Measurements from ENCODE around the gene HIPK4. TPM values are rescaled to one million over a fixed set of nuclear protein-coding genes. Genes with fewer than 3 reads are reported as not detected.

The HIPK4 gene
- total and polyA plus RNA-seq, 2 donors: under 0.01 to 0.07 TPM

GRCh38 chr19:40396886-40397567, 7.0 kb upstream of the HIPK4 start:
- H3K4me1 ChIP-seq (ENCODE audit: control insufficient read depth in 2 of 2, insufficient read depth in 2 of 2, low read length in 2 of 2): peaks cover 0 to 7% of the 10 kb centered on the region in 2 donors
- no peak for DNase-seq (ENCODE audit: low read depth in 6 of 9, low spot score in 9 of 9)
- H3K27ac ChIP-seq (ENCODE audit: low read depth in 1 of 2, low read length in 1 of 2): no peak overlapping the region
- peaks cover 3 to 15% of the 10 kb centered on the region in 2 donors for H3K27me3 ChIP-seq (ENCODE audit: control insufficient read depth in 2 of 2, insufficient read depth in 1 of 2, low read length in 1 of 2)
- no peaks in the 10 kb centered on the region for H3K9me3 ChIP-seq (ENCODE audit: control insufficient read depth in 2 of 2, insufficient read depth in 1 of 2, low read length in 1 of 2)
- no peak overlapping the region for H3K4me3 ChIP-seq (ENCODE audit: low read length in 2 of 2)
- 93% methylated on average over 20 of the region's 20 CpGs for WGBS
- no peaks in the 10 kb centered on the region for H3K36me3 ChIP-seq (ENCODE audit: control insufficient read depth in 2 of 2, insufficient read depth in 2 of 2, low read length in 1 of 2)

GRCh38 chr19:40395956-40396355, 6.0 kb upstream of the HIPK4 start:
- H3K4me3 ChIP-seq (ENCODE audit: low read length in 2 of 2): no peak overlapping the region
- no peak for DNase-seq (ENCODE audit: low read depth in 6 of 9, low spot score in 9 of 9)
- H3K27me3 ChIP-seq (ENCODE audit: control insufficient read depth in 2 of 2, insufficient read depth in 1 of 2, low read length in 1 of 2): peaks cover 3 to 15% of the 10 kb centered on the region in 2 donors
- no peak overlapping the region for H3K27ac ChIP-seq (ENCODE audit: low read depth in 1 of 2, low read length in 1 of 2)
- WGBS: 96% methylated on average over 14 of the region's 14 CpGs
- H3K36me3 ChIP-seq (ENCODE audit: control insufficient read depth in 2 of 2, insufficient read depth in 2 of 2, low read length in 1 of 2): no peaks in the 10 kb centered on the region
- H3K9me3 ChIP-seq (ENCODE audit: control insufficient read depth in 2 of 2, insufficient read depth in 1 of 2, low read length in 1 of 2): no peaks in the 10 kb centered on the region
- peaks cover 0 to 7% of the 10 kb centered on the region in 2 donors for H3K4me1 ChIP-seq (ENCODE audit: control insufficient read depth in 2 of 2, insufficient read depth in 2 of 2, low read length in 2 of 2)

- Histone ChIP-seq H3K36me3 (ENCODE audit: control insufficient read depth in 2 of 2, insufficient read depth in 2 of 2, low read length in 1 of 2) (no peaks in the 10 kb centered on the region), H3K4me3 (ENCODE audit: low read length in 2 of 2) (no peak overlapping the region), H3K9me3 (ENCODE audit: control insufficient read depth in 2 of 2, insufficient read depth in 1 of 2, low read length in 1 of 2) (no peaks in the 10 kb centered on the region), H3K4me1 (ENCODE audit: control insufficient read depth in 2 of 2, insufficient read depth in 2 of 2, low read length in 2 of 2) (peaks cover 0 to 7% of the 10 kb centered on the region in 2 donors), H3K27ac (ENCODE audit: low read depth in 1 of 2, low read length in 1 of 2) (no peak overlapping the region), H3K27me3 (ENCODE audit: control insufficient read depth in 2 of 2, insufficient read depth in 1 of 2, low read length in 1 of 2) (peaks cover 3 to 15% of the 10 kb centered on the region in 2 donors)
- WGBS: 84% methylated on average over 13 of the region's 13 CpGs
- DNase-seq (ENCODE audit: low read depth in 6 of 9, low spot score in 9 of 9): no peak
Measured at GRCh38 chr19:40394816-40395210, 4.8 kb upstream of the HIPK4 start.

- Histone ChIP-seq H3K4me3 (ENCODE audit: low read length in 2 of 2) (no peak overlapping the region), H3K27me3 (ENCODE audit: control insufficient read depth in 2 of 2, insufficient read depth in 1 of 2, low read length in 1 of 2) (peaks cover 3 to 14% of the 10 kb centered on the region in 2 donors), H3K9me3 (ENCODE audit: control insufficient read depth in 2 of 2, insufficient read depth in 1 of 2, low read length in 1 of 2) (no peaks in the 10 kb centered on the region), H3K27ac (ENCODE audit: low read depth in 1 of 2, low read length in 1 of 2) (no peak overlapping the region), H3K4me1 (ENCODE audit: control insufficient read depth in 2 of 2, insufficient read depth in 2 of 2, low read length in 2 of 2) (peaks cover 0 to 7% of the 10 kb centered on the region in 2 donors), H3K36me3 (ENCODE audit: control insufficient read depth in 2 of 2, insufficient read depth in 2 of 2, low read length in 1 of 2) (no peaks in the 10 kb centered on the region)
- 97% methylated on average over 41 of the region's 41 CpGs for WGBS
- no peak for DNase-seq (ENCODE audit: low read depth in 6 of 9, low spot score in 9 of 9)
Measured at GRCh38 chr19:40393894-40394815, 4.2 kb upstream of the HIPK4 start.

- no peaks in the 10 kb centered on the region for H3K36me3 ChIP-seq (ENCODE audit: control insufficient read depth in 2 of 2, insufficient read depth in 2 of 2, low read length in 1 of 2)
- peaks cover 0 to 4% of the 10 kb centered on the region in 2 donors for H3K27me3 ChIP-seq (ENCODE audit: control insufficient read depth in 2 of 2, insufficient read depth in 1 of 2, low read length in 1 of 2)
- WGBS: 89% methylated on average over 9 of the region's 9 CpGs
- no peak overlapping the region for H3K4me3 ChIP-seq (ENCODE audit: low read length in 2 of 2)
- H3K4me1 ChIP-seq (ENCODE audit: control insufficient read depth in 2 of 2, insufficient read depth in 2 of 2, low read length in 2 of 2): no peaks in the 10 kb centered on the region
- no peak for DNase-seq (ENCODE audit: low read depth in 6 of 9, low spot score in 9 of 9)
- H3K27ac ChIP-seq (ENCODE audit: low read depth in 1 of 2, low read length in 1 of 2): no peak overlapping the region
- H3K9me3 ChIP-seq (ENCODE audit: control insufficient read depth in 2 of 2, insufficient read depth in 1 of 2, low read length in 1 of 2): no peaks in the 10 kb centered on the region
Measured at GRCh38 chr19:40392894-40393517, 3.0 kb upstream of the HIPK4 start.

GRCh38 chr19:40392123-40392522, 2.1 kb upstream of the HIPK4 start:
- H3K9me3 ChIP-seq (ENCODE audit: control insufficient read depth in 2 of 2, insufficient read depth in 1 of 2, low read length in 1 of 2): no peaks in the 10 kb centered on the region
- WGBS: 92% methylated on average over 8 of the region's 8 CpGs
- no peaks in the 10 kb centered on the region for H3K36me3 ChIP-seq (ENCODE audit: control insufficient read depth in 2 of 2, insufficient read depth in 2 of 2, low read length in 1 of 2)
- no peak for DNase-seq (ENCODE audit: low read depth in 6 of 9, low spot score in 9 of 9)
- no peaks in the 10 kb centered on the region for H3K4me1 ChIP-seq (ENCODE audit: control insufficient read depth in 2 of 2, insufficient read depth in 2 of 2, low read length in 2 of 2)
- H3K4me3 ChIP-seq (ENCODE audit: low read length in 2 of 2): no peak overlapping the region
- H3K27ac ChIP-seq (ENCODE audit: low read depth in 1 of 2, low read length in 1 of 2): no peak overlapping the region
- peaks cover 0 to 2% of the 10 kb centered on the region in 2 donors for H3K27me3 ChIP-seq (ENCODE audit: control insufficient read depth in 2 of 2, insufficient read depth in 1 of 2, low read length in 1 of 2)

- Histone ChIP-seq H3K27me3 (ENCODE audit: control insufficient read depth in 2 of 2, insufficient read depth in 1 of 2, low read length in 1 of 2) (no peaks in the 10 kb centered on the region), H3K4me1 (ENCODE audit: control insufficient read depth in 2 of 2, insufficient read depth in 2 of 2, low read length in 2 of 2) (no peaks in the 10 kb centered on the region), H3K36me3 (ENCODE audit: control insufficient read depth in 2 of 2, insufficient read depth in 2 of 2, low read length in 1 of 2) (no peaks in the 10 kb centered on the region), H3K27ac (ENCODE audit: low read depth in 1 of 2, low read length in 1 of 2) (no peak overlapping the region), H3K4me3 (ENCODE audit: low read length in 2 of 2) (no peak overlapping the region), H3K9me3 (ENCODE audit: control insufficient read depth in 2 of 2, insufficient read depth in 1 of 2, low read length in 1 of 2) (no peaks in the 10 kb centered on the region)
- DNase-seq (ENCODE audit: low read depth in 6 of 9, low spot score in 9 of 9): no peak
- 97% methylated on average over 33 of the region's 33 CpGs for WGBS
Measured at GRCh38 chr19:40389404-40390083, 437 bp downstream of the HIPK4 start.

GRCh38 chr19:40388481-40388880, 1.5 kb downstream of the HIPK4 start:
- Histone ChIP-seq H3K27me3 (ENCODE audit: control insufficient read depth in 2 of 2, insufficient read depth in 1 of 2, low read length in 1 of 2) (peaks cover 0 to 2% of the 10 kb centered on the region in 2 donors), H3K9me3 (ENCODE audit: control insufficient read depth in 2 of 2, insufficient read depth in 1 of 2, low read length in 1 of 2) (no peaks in the 10 kb centered on the region), H3K4me1 (ENCODE audit: control insufficient read depth in 2 of 2, insufficient read depth in 2 of 2, low read length in 2 of 2) (no peaks in the 10 kb centered on the region), H3K36me3 (ENCODE audit: control insufficient read depth in 2 of 2, insufficient read depth in 2 of 2, low read length in 1 of 2) (no peaks in the 10 kb centered on the region), H3K27ac (ENCODE audit: low read depth in 1 of 2, low read length in 1 of 2) (no peak overlapping the region), H3K4me3 (ENCODE audit: low read length in 2 of 2) (no peak overlapping the region)
- no peak for DNase-seq (ENCODE audit: low read depth in 6 of 9, low spot score in 9 of 9)
- 94% methylated on average over 3 of the region's 3 CpGs for WGBS
